Superior temporal gyrus (tissue), 1 donor: ENCODE measurements around the gene DNAJA4.

Experiments used
- DNase-seq: peaks from one replicate; pipeline ENCODE4 v3.0.0-alpha.2; 2016; ENCODE audit errors: extremely low spot score

DNAJA4 gene

GRCh38 chr15:78264304-78265136 is at the start of gene DNAJA4:
Gene DNAJA4, plus strand, starts transcription at chr15:78264562. Its CDS starts 202 bp downstream, at chr15:78264764.
- peak; percentile 42 for DNase-seq

DNA sequence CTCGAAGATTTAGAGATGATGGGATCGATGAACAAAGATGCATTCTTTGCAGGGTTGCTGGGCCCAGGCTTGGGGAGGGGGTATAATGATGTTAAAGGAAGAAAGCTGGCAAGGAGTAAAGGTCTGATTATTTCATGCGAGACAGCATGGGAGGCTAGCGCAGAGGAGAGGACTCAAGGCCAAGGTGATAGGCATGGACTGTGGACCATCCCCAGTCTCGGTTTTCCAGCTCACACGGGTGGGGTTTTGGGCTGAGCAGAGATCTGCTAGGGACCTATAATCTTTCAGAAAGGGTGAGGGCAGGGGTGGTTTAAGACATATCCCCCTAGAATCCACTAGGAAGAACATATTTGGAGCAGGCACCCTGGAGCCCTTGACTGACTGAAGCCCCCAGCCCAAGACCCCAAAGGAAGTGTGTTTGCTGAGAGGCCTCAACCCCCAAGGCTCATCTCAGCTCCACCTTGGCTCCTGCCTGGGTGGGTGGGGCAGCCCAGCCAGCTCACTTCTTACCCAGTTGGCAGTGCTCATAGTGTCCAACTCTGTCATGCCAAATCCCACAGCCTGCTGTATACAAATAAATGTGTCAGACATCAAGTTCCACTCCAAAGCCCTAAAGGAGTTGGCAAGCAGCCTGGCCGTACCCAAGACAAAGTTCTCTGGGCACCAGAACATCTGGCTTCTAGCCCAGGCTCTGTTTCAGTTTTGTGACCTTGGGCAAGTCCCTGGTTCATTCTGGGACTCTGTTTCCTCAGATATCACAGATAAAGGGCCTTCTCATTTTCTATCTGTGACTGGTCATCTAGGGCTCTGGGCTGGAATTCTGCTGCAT is 47.9 kb upstream of the DNAJA4 start:
- peak; percentile 51 for DNase-seq

DNA sequence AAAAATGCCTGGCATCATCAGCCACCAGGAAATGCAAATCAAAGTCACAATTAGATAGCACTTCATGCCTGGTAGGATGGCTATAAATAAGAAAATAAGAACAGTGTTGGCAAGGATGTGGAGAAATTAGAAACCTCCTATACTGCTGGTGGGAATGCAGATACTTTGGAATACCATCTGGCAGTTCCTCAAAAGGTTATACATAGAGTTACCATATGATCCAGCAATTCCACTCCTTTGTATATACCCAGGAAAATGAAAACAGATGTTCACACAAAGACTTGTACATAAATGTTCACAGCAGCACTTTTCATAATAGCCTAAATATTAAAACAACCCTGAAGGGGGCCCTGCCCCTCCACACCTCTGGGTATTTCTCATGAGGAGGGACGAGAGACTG is 43.6 kb upstream of the DNAJA4 start:
- no peak for DNase-seq

DNA sequence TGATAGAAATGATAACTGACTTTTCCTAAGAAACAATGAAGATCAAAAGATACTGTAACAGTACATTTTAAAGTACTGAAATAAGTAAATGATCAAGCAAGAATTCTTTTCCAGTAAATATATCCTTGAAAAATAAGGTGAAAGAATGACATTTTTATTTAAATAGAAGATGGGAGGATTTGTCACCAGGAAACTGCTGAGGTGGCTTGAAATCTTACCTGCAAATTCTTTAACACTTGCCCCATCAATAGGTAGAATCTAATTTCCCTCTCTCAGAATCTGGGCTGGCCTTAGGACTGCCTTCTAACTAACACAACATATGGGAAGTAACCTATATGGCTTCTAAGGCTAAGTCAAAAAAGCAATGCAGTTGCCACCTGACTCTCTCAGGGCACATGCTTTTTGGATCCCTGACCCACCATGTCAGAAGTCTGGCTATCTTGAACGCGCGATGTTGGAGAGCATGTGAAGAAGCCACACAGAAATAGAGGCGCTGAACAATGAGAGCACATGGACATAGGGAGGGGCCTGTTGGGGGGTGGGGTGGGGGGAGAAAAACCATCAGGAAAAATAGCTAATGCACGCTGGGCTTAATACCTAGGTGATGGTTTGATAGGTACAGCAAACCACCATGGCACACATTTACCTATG is 41.5 kb upstream of the DNAJA4 start:
- DNase-seq = no peak

- no peak for DNase-seq
These were observed 40.9 kb upstream of the DNAJA4 start for GRCh38 chr15:78223396-78224022.

- DNase-seq = no peak
These were observed 40.3 kb upstream of the DNAJA4 start for GRCh38 chr15:78224023-78224411.

GRCh38 chr15:78225783-78226541 is 38.4 kb upstream of the DNAJA4 start:
- no peak for DNase-seq

- no peak for DNase-seq
These were observed 35.9 kb upstream of the DNAJA4 start for GRCh38 chr15:78228356-78228996.

DNA sequence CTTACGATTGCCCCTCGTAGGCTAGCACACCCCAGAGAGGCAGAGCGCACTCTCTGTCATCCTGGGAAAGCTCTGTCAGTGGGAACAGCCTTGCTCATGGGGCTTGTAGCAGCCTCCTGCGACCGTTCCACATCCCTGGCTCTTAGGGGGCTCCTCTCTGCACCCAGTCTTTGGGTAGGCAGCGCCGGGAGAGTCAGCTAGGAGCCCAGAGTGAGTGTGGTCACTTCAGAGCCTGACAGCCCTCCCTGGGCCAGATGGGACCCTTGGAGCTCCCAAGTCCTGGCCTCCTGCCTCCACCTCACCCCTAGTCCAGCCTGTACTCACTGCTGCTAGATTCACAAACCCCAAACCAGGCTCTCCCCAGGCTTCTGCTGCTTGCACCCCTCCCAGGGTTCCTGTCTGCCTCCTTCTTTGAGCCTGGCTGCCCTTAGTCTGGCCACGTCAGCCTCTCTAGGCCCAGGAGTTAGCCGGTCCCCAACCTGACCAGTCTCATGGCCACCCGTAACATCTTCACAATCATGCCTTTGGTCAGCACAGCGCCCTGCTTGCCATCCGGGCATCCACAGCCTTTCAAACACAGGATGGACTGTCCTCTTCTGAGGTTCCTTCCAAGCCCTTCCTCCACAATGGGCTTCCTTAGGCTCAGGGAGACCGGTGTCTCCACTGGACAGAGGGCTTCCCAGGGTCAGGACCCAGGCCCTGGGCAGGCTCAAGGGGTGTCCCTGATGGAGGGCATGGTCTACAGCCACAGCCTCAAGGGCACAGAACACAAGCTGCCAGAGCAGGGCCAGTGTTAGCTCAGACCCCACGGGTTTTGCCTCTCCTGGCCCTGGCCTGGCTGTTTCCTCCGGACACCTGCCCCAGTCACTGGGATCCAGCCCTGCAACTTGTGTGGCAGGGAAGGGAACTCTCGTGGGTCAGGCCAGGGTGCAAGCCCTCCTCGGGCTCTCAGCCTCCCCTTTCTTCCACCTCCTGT is 34.6 kb upstream of the DNAJA4 start:
- no peak for DNase-seq

- no peak for DNase-seq
These were observed 31.4 kb upstream of the DNAJA4 start for GRCh38 chr15:78232951-78233350.

GRCh38 chr15:78233496-78233895 is 30.9 kb upstream of the DNAJA4 start:
- no peak for DNase-seq

- no peak for DNase-seq
These were observed 29.8 kb upstream of the DNAJA4 start, which contains the start of gene ACSBG1 for GRCh38 chr15:78234515-78235040. Gene ACSBG1, minus strand, starts transcription at chr15:78234565. Its CDS starts 64 bp downstream, at chr15:78234501.

GRCh38 chr15:78236491-78236890 is 27.9 kb upstream of the DNAJA4 start:
- no peak for DNase-seq

DNA sequence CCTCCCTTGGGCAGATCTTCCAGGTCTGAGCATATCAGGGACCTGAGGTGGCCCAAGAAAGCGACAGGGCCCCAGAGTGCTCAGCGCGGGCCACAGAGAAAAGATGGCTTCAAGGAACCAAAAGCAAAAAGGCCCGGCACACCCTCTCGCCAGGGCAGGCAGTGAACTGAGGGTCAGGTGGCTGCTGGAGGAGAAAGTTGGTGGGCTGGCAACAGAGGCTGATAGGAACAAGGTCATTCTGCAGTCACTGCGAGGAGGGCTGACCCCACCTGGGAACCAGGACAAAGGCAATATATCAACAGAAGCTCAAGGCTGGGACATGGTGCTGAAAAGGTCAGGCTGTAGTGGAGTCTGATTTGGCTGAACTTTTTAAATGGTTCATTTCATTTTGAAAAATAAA is 27.2 kb upstream of the DNAJA4 start:
- no peak for DNase-seq

- no peak for DNase-seq
These were observed 24.6 kb upstream of the DNAJA4 start for GRCh38 chr15:78239811-78240210.

- peak; percentile 89 for DNase-seq
These were observed 23.3 kb upstream of the DNAJA4 start for GRCh38 chr15:78241017-78241416.

GRCh38 chr15:78242128-78242527 is 22.2 kb upstream of the DNAJA4 start:
- peak; percentile 54 for DNase-seq

- no peak for DNase-seq
These were observed 21.3 kb upstream of the DNAJA4 start for GRCh38 chr15:78243058-78243457.

- DNase-seq = no peak
These were observed 20.8 kb upstream of the DNAJA4 start for GRCh38 chr15:78243491-78243941.
